Measurements from ENCODE around the gene PARD6G.

The PARD6G gene

GRCh38 chr18:80210312-80211083, 36.8 kb downstream of the PARD6G start:
- no peak for DNase-seq (ENCODE audit: low spot score)

GRCh38 chr18:80208620-80209019, 38.7 kb downstream of the PARD6G start:
- no peak for DNase-seq (ENCODE audit: low spot score)

DNA sequence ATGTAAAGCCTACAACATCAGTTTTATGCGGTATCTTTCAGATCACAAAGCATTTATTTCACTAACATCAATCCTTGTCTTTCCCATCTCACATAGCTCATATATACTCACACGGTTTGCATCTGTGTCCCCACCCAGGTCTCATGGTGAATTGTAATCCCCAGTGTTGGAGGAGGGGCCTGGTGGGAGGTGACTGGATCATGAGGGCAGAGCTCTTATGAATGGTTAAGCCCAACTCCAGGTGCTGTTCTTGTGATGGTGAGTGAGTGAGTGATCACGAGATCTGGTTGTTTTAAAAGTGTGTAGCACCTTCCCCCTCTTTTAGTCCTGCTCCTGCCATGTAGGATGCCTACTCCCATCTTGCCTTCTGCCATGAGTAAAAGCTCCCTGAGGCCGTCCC, 42.0 kb downstream of the PARD6G start:
- no peak for DNase-seq (ENCODE audit: low spot score)

GRCh38 chr18:80204142-80204541, 43.2 kb downstream of the PARD6G start:
- DNase-seq (ENCODE audit: low spot score), result no peak

GRCh38 chr18:80203249-80203648, 44.1 kb downstream of the PARD6G start:
- DNase-seq (ENCODE audit: low spot score), result no peak

GRCh38 chr18:80202264-80202998, 44.9 kb downstream of the PARD6G start:
- no peak for DNase-seq (ENCODE audit: low spot score)

DNA sequence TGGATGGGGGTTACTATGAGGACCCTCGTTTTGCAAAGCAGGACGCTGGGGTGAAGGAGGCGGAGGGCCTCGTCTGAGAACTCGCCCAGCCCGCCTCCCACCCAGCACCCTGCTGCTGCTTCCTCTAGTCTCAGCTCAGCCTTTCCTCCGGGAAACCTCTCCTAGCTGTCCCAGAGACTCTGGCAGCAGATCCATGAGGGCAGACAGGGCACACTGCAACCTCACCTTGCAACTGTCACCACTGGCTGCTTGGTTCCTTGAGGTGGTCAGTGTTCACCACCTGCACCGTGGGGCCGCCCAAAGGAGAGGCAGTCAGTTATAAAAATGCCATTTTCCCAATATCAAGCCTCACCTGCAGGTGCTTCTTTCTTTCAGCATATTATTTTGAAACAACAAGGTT, 45.6 kb downstream of the PARD6G start:
- no peak for DNase-seq (ENCODE audit: low spot score)

GRCh38 chr18:80200932-80201672, 46.2 kb downstream of the PARD6G start:
- no peak for DNase-seq (ENCODE audit: low spot score)

- DNase-seq (ENCODE audit: low spot score), result peak; percentile 62
Observed at GRCh38 chr18:80200171-80200931, 47.0 kb downstream of the PARD6G start.

DNA sequence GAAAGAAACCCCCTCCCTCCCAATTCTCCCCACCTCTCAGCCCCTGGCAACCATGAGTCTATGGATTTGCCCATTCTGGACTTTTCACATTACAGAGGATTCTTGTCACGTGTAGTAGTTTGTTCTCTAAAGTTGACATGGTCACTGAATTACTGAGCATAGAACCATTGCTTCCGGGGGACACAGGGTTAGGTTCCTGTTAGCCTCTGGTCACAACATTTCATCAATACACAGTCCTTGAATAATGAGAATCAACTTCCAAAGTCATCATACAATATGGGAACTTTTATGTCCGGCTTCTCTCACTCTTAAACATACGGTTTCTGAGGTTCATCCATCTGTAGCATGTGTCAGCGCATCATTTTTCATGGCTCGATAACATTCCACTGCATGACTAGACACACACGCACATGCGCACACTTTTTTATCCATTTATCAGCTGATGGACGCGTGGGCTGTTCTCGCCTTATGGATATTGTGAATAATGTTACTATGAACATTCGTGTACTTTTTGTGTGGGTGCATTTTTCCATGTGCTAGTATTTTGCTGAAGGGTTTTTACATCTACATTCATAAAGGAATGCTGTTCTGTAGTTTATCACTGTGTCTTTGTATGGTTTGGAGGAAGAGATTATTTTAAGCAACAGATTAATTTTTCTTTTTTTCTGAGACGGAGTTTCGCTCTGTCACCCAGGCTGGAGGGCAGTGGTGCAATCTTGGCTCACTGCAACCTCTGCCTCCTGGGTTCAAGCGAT, 48.1 kb downstream of the PARD6G start:
- no peak for DNase-seq (ENCODE audit: low spot score)

DNA sequence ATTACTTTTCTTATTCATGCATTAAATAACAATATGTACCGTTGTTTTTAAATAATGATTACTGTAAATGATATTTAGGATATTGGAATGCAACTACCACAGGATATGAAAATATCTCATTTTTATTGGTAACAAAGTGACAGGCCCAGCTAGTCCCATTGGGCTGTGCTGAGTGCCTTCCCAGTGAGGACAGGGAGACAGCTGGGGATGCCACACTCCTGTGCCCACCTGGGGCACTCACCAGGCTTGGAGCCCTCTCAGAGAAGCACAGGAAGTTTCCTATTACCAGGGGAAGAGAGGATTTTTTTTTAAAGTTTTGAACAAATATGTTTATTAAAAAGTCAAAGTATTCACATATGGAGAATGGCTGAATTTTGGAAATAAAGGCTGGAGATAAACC, 48.9 kb downstream of the PARD6G start:
- no peak for DNase-seq (ENCODE audit: low spot score)

DNA sequence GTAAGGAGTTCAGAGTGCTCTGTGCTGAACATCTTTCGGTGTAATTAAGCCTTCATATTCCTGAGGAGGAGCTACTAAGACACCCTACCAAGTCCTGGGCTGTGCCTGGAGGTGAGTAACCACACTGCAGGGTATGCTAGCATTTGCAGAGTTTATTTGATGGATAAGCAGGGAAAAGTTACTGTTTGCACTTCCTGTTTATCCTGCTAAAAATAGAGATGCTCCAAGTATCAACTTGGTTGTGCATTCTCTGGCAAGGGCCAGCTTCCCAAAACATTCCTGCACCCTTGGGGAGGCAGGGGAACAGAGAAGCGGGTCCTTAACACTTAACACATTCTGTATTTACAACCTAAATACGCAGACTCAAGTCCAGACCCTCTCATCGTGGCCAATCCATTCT, 49.8 kb downstream of the PARD6G start:
- no peak for DNase-seq (ENCODE audit: low spot score)

- no peak for DNase-seq (ENCODE audit: low spot score)
Observed at GRCh38 chr18:80196528-80197320, 50.6 kb downstream of the PARD6G start.

- no peak for DNase-seq (ENCODE audit: low spot score)
Observed at GRCh38 chr18:80194874-80195570, 52.3 kb downstream of the PARD6G start.

DNA sequence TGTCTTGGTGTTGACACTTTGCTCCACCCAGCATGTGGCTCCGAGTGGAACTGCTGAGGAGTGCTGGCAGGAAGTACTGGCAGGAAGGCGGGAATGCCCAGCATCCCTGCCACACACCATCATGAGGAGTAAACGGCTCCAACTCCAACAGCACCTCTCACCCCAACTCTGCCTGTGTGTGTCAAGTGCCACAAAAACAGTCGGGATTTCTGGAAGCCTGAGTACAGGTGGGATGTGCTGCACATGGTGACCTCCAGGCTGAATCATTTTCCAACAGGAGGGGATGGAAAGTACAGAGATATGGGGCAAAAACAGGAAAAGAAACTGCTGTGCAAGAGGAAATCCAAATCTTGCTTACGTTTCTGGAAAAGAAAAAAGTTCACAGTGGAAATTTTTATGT, 53.6 kb downstream of the PARD6G start:
- no peak for DNase-seq (ENCODE audit: low spot score)

GRCh38 chr18:80192653-80193385, 54.5 kb downstream of the PARD6G start:
- DNase-seq (ENCODE audit: low spot score), result no peak

DNA sequence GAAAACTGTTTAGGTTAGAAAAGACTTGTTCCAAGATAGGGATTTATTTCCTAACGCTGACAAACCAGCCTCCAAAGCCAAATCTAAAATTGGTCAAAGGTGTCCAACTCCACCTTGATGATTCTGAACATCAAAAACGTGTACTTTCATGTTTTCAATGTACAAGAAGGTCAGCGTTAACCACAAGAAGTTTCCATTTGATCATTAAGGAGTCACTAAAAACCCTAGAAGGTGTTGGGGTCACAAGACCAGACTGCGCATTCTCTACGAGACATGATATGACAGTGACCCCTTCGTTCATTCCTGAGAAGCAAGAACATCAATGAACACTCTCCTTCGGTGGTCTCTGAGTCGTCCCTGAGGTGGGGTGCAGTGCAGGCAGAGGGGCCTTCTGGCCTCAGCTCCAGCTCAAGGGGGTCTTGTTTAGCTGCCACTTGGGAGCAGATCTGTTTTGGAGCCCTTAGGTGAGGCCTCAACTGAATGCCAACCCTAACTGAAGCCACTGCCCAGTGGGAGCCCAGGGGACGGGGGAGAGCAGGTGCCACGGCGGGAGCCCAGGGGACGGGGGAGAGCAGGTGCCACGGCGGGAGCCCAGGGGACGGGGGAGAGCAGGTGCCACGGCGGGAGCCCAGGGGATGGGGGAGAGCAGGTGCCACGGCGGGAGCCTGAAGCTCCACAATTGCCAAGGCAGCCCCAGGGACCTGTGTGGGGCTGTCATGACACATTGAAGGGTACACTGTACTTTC, 55.2 kb downstream of the PARD6G start:
- DNase-seq (ENCODE audit: low spot score), result no peak

- no peak for DNase-seq (ENCODE audit: low spot score)
Observed at GRCh38 chr18:80191264-80191663, 56.0 kb downstream of the PARD6G start.
